IPS-18a (cell line): ENCODE measurements around the gene CSF1R.

ENCODE experiments used
- H3K27ac ChIP-seq: one replicate; pipeline ENCODE4 v1.5.1; 2013; ENCODE audit warnings: low read length
- H3K27me3 ChIP-seq: one replicate; pipeline ENCODE4 v1.6.1; 2013; ENCODE audit warnings: mild to moderate bottlenecking, low read length; ENCODE audit not compliant: control insufficient read depth, insufficient read depth
- H3K36me3 ChIP-seq: one replicate; pipeline ENCODE4 v1.6.1; 2013; ENCODE audit warnings: low read depth, low read length; ENCODE audit not compliant: control insufficient read depth
- H3K4me1 ChIP-seq: one replicate; pipeline ENCODE4 v1.6.1; 2013; ENCODE audit warnings: low read depth, low read length; ENCODE audit not compliant: control insufficient read depth
- H3K4me3 ChIP-seq: one replicate; pipeline ENCODE4 v1.5.1; 2013; ENCODE audit warnings: low read length
- H3K9ac ChIP-seq: one replicate; pipeline ENCODE4 v1.6.1; 2013; ENCODE audit warnings: mild to moderate bottlenecking, low read length, moderate library complexity
- H3K9me3 ChIP-seq: one replicate; pipeline ENCODE4 v1.6.1; 2013; ENCODE audit warnings: low read depth, low read length; ENCODE audit not compliant: control insufficient read depth

CSF1R gene

DNA sequence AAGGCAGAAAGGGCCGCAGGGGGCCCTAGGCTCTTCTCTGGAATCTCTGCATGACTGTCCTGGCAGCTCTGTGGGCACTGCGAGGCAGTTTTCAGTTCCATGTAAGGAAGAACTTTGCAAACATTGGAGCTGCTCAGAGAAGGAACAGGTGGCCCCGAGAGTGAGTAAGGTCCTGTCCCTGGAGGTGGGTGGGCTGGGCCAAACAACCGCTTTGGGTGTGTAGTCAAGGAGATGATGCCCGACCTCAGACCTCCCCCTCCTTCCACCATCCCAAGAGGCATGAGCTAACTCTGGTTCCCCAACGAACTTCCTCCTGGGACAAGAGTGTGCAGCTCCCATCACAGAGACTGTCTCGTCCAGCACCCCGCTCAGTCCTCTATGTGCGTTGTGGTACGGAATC, 20.5 kb downstream of the CSF1R start:
- Histone ChIP-seq H3K9me3 (no peaks in the 10 kb centered on the region), H3K27ac (no peak overlapping the region), H3K27me3 (no peaks in the 10 kb centered on the region), H3K4me1 (no peaks in the 10 kb centered on the region), H3K36me3 (no peaks in the 10 kb centered on the region), H3K9ac (no peak overlapping the region), H3K4me3 (no peak overlapping the region)

DNA sequence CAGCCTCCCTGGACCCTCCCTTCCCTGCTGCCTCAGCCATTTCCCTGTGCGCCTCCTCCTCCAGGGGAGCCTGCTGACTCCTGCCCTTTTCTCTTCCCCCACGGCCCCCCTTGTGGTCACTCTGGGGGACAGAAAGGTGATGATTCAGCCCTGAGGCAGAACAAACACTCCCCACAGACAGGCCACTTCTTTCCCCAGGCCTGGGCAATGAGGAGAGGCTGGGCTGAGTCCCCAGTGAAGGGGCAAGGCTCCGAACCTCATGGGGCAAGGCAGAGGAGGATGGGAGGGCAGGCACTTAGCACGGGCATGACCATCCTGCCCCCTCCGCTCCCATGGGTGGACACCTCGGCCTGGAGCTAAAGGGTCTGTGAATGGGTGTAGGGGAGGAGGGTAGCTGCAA, 21.0 kb downstream of the CSF1R start:
- Histone ChIP-seq H3K36me3 (no peaks in the 10 kb centered on the region), H3K4me1 (no peaks in the 10 kb centered on the region), H3K4me3 (no peak overlapping the region), H3K9me3 (no peaks in the 10 kb centered on the region), H3K9ac (no peak overlapping the region), H3K27me3 (no peaks in the 10 kb centered on the region), H3K27ac (no peak overlapping the region)

DNA sequence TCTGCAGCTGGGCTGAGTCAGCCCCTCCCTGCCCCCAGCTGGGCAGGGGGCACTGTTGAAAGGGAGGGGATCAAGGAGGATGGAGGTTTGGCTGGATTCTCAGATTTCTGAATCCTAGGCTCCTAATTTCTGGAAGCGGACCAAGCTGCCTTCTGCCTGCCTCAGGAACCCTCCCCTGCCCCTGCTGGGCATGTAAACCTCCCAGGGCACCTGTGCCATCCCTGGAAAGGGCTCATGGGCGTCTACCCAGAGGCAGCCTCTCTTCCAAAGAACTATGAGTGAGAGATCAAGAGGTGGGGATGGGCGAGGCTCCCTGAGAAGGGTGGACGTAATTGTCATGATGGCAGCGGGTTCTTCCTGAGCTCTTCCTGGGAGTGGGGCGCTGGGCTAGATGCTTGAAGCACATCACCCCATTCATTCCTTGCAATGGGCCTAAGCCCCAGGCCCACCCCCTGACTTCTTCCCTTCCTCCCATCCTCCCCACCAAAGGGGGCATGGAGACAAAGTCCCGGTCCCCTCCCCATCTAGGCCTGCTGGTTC, 21.6 kb downstream of the CSF1R start:
- Histone ChIP-seq H3K9ac (no peak overlapping the region), H3K27me3 (no peaks in the 10 kb centered on the region), H3K36me3 (no peaks in the 10 kb centered on the region), H3K9me3 (no peaks in the 10 kb centered on the region), H3K4me1 (no peaks in the 10 kb centered on the region), H3K27ac (no peak overlapping the region), H3K4me3 (no peak overlapping the region)

DNA sequence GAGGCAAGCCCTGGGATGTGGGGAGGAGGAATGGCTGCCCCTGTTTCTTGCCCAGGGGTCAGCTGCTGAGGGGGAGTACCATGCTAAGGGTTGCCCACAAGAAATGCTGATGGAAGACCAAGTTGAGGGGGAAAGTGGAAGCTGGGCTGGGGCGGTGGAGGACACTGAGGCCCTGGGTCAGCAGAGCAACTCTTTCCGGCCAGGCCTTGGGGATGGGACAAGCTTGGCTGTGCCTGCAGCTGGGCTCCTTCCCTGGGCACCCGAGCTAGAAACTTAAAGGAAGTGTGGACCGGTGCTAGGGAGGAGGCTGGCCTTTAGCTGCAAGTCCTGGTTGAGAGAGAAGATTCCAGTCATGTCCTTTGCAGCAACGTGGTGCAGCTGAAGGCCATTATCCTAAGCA, 22.7 kb downstream of the CSF1R start:
- Histone ChIP-seq H3K27me3 (no peaks in the 10 kb centered on the region), H3K36me3 (no peaks in the 10 kb centered on the region), H3K9me3 (no peaks in the 10 kb centered on the region), H3K27ac (no peak overlapping the region), H3K4me3 (no peak overlapping the region), H3K9ac (no peak overlapping the region), H3K4me1 (no peaks in the 10 kb centered on the region)

DNA sequence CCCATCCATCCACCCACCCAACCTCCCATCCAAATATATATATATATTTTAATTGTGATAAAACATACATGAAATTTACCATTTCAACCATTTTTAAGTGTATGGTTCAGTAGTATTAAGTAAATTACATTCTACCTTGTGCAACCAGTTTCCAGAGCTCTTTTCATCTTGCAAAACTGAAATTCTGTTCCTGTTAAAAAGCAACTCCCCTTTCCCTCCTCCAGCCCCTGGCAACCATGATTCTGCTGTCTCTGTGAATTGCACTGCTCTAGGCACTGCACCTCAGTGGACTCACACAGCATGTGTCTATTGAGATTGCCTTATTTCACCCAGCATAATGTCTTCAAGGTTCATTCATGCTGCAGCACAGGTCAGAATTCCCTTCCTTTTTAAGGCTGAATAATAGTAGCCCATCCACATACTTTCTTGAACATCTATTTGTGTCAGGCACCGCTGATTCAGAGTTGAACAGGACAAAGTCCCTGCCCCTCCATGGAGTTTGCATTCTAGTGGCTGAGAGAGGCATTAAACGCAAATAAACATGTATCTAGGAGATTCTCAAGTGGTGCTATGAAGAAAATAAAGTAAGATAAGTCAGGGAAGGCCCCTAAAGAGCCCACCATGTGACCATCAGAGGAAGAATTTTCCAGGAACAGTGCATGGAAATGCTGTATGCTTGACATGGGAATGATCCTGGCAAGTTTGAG, 24.0 kb downstream of the CSF1R start:
- H3K36me3 ChIP-seq = no peaks in the 10 kb centered on the region
- no peak overlapping the region for H3K9ac ChIP-seq
- no peak overlapping the region for H3K4me3 ChIP-seq
- H3K9me3 ChIP-seq = no peaks in the 10 kb centered on the region
- H3K4me1 ChIP-seq = peaks cover 12% of the 10 kb centered on the region
- no peak overlapping the region for H3K27ac ChIP-seq
- no peaks in the 10 kb centered on the region for H3K27me3 ChIP-seq

DNA sequence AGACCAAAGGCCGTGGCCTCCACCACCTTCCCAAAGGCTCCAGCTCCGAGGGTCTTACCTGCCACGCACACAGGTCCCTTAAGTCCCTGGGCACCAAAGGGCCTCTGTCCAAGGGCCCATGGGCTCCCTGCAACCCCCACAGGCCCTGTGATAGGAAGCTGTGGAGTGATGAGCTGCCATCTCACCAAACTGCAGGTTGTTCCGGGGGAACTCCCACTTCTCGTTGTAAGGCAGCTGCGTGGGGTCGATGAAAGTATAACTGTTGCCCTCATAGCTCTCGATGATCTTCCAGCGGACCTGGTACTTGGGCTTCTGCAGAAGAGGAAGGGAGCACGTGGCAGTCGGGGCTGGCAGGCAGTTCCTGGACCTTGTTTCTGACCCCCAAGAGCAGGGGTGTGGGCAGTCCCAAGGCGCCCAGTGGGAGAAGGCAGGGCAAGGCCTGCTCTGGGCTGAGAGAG, 24.8 kb downstream of the CSF1R start:
- Histone ChIP-seq H3K9me3 (no peaks in the 10 kb centered on the region), H3K36me3 (no peaks in the 10 kb centered on the region), H3K9ac (no peak overlapping the region), H3K27ac (no peak overlapping the region), H3K4me1 (peaks cover 13% of the 10 kb centered on the region), H3K4me3 (no peak overlapping the region), H3K27me3 (no peaks in the 10 kb centered on the region)

DNA sequence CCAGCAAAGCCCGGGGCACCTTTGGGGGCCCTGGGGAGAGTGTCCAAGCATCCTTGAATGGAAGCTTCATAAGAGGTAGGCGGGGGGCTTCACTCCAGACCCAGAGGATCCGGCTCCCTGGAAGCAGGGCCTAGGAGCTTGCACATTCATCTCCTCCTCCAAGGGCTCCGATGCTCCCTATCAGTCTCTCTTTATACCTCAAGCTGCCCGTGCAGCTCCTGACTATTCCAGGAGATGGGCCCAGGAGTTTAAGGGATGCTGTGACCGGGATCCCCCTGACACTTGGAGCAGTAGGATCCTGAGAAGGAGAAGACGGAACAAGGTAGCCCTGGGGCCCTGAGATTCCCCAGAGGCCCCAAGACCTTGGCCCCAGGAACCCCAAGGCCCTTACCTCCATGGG, 25.9 kb downstream of the CSF1R start:
- Histone ChIP-seq H3K4me1 (peaks cover 13% of the 10 kb centered on the region), H3K27me3 (no peaks in the 10 kb centered on the region), H3K9ac (no peak overlapping the region), H3K9me3 (no peaks in the 10 kb centered on the region), H3K4me3 (no peak overlapping the region), H3K36me3 (no peaks in the 10 kb centered on the region), H3K27ac (no peak overlapping the region)

DNA sequence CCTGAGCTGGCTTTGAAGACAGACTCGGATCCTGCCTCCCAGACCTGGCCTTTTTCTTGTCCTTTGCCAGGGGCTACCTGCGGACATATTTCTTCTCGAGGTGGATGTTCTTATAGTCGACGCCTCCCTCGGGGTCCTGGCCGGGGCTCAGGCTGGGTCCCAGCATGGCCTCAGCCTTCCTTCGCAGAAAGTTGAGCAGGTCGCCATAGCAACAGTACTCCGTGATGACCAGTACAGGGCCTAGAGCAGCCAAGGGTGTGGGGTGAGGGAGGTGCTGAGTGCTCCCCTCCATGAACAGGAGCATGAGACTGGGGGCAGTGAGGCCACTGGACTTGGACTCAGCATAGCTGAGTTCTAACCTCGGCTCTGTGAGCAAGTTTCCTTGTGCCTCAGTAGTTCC, 26.7 kb downstream of the CSF1R start:
- no peaks in the 10 kb centered on the region for H3K9me3 ChIP-seq
- no peaks in the 10 kb centered on the region for H3K36me3 ChIP-seq
- H3K27me3 ChIP-seq = no peaks in the 10 kb centered on the region
- H3K4me1 ChIP-seq = peaks cover 13% of the 10 kb centered on the region
- H3K4me3 ChIP-seq = no peak overlapping the region
- no peak overlapping the region for H3K27ac ChIP-seq
- H3K9ac ChIP-seq = no peak overlapping the region

DNA sequence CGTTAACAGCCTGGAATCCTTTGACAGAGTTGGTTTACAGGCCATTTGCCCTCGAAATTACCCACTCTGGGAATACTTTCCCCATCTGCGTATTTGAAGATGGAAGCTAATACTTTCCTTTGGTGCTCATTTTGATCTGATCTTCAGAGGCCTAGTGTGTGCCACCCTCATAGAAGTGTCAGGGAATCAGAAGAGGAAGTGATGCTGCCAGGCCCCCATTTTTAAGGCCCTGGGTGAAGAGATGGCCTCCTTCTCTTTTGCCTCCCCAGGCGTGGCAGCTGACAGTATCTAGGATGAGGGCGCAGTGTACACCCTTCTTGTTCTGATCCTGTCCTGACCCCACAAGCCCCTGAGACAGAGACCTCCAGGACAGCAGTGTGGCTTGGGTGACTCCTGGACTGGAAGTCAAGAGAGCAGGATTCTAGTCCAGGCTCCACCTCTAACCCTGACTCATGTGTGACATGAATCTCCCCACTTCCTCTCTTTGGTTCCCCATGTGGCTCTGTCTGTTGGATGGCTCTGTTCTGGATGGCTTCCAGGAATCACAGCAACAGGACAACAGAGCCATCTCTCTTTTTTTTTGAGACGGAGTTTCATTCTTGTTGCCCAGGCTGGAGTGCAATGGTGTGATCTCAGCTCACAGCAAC, 27.8 kb downstream of the CSF1R start:
- no peaks in the 10 kb centered on the region for H3K36me3 ChIP-seq
- no peaks in the 10 kb centered on the region for H3K9me3 ChIP-seq
- H3K27me3 ChIP-seq = no peaks in the 10 kb centered on the region
- no peak overlapping the region for H3K27ac ChIP-seq
- H3K9ac ChIP-seq = no peak overlapping the region
- no peak overlapping the region for H3K4me3 ChIP-seq
- peaks cover 13% of the 10 kb centered on the region for H3K4me1 ChIP-seq

DNA sequence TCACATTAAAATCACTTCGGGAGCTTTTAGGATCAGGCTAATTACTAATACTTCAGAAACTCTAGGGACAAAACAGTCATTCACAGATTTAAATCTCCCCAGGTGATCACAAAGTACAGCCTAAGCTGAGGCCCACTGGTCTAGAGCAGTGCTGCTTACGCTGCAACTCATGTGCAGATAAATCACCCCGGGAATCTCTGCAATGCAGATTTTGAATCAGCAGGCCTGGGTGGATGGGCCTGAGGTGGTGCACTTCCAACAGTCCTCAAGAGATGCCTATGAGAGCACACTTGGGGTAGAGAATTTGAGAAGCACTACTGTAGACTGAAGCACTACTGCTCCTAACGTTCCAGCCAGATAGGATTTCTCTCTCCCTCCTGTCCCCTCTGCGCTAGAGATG, 28.4 kb downstream of the CSF1R start:
- H3K4me3 ChIP-seq = no peak overlapping the region
- no peak overlapping the region for H3K27ac ChIP-seq
- H3K36me3 ChIP-seq = peaks cover 3% of the 10 kb centered on the region
- no peaks in the 10 kb centered on the region for H3K9me3 ChIP-seq
- H3K9ac ChIP-seq = no peak overlapping the region
- no peaks in the 10 kb centered on the region for H3K27me3 ChIP-seq
- peaks cover 13% of the 10 kb centered on the region for H3K4me1 ChIP-seq

DNA sequence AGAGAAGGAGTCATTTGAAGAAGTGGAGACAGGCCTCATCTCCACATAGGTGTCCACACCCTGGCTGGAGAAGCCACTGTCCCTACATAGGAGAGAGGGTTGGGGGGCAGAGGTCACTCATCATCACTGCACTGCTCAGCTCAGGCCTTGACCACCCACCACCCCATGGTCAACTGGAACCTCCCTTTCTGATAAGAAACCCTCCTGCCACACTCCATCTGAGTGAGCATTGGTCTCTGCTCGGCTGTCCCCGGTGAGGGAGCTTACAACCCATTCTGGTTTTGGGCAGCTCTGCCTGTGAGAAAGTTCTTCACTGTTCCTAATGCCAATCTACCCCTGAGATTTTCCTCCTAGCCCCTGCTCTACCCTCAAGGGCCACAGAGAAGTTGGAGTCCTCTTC, 28.8 kb downstream of the CSF1R start:
- peaks cover 8% of the 10 kb centered on the region for H3K36me3 ChIP-seq
- H3K27ac ChIP-seq = no peak overlapping the region
- H3K4me1 ChIP-seq = peaks cover 13% of the 10 kb centered on the region
- H3K4me3 ChIP-seq = no peak overlapping the region
- no peaks in the 10 kb centered on the region for H3K27me3 ChIP-seq
- no peak overlapping the region for H3K9ac ChIP-seq
- no peaks in the 10 kb centered on the region for H3K9me3 ChIP-seq

DNA sequence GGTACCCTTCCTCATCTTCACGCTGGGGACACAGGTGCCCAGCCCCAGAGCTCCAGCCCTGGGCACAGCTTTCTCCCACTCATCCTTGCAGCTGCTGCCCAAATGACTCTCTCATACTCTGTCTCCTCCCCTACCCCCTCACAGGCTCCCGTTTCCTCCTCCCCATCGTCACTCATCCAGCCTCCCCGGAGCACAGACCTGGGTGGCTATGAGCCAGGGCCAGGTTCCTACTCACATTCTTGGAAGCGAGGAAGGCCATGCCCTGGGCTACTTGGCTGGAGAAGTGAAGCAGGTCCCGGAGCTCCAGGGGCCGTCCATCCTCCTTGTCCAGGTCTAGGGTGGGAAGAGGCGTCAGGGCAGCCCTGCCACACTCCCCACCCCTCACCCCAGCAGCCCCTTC, 29.3 kb downstream of the CSF1R start:
- H3K4me3 ChIP-seq = no peak overlapping the region
- H3K27me3 ChIP-seq = no peaks in the 10 kb centered on the region
- H3K4me1 ChIP-seq = peaks cover 13% of the 10 kb centered on the region
- H3K27ac ChIP-seq = no peak overlapping the region
- peaks cover 13% of the 10 kb centered on the region for H3K36me3 ChIP-seq
- H3K9me3 ChIP-seq = no peaks in the 10 kb centered on the region
- no peak overlapping the region for H3K9ac ChIP-seq
